GM19452 (cell line): ENCODE data around the gene TBC1D1.
A peak's percentile ranks its signal among the peaks of the same experiment; 100 is the strongest.

Experiments
- ATAC-seq: cut with Tn5 transposase; IDR thresholded peaks from one replicate; pipeline ENCODE4 v1.9.1; 2021; ENCODE audit not compliant: unreplicated experiment

Gene TBC1D1

GRCh38 chr4:38095691-38096090, 204.8 kb downstream of the TBC1D1 start:
- ATAC-seq = no peak

DNA sequence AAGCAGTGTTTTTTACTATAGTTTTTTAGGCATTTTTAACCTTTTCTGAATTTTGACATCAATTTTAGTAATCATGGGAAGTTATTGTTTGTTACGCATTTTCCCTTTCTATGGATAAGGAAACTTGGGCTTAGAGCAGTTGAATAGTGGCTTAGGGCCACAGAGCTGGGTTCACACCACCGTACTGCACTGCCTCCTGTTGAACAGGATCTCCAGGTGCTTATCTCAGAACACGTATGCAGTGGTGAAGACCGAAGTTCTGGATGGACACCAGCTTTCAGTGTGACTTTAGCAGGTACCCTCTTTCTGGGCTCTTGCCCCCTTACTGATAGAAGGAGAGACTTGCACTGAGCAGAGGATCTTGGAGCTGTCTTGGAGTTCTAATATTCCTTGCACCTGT, 206.9 kb downstream of the TBC1D1 start:
- ATAC-seq = no peak

DNA sequence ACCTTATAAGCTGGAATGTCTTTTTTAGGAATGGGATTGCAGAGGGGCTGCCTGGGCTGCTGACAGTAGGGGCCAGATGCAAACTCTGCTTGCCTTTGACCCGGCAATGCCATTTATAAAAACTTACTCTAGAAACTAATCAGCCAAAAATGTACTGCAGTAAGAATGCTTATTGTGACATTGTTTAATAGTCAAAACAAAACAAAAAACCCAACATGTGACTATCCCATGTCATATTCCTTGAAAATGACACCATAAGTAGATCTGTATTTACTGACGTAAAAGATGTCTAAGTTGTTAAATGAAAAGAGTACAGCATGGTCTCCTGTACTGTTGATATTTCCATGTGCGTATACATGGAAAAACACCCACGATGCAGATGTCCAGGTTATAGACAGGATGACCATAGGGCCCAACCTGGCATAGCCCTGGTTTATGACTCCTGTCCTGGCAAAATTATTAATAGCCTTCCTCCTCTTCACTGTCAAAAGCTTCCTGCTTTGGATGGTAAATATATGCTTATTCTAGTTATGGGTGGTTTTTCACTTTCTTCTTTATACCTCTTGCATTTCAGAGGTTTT, 208.2 kb downstream of the TBC1D1 start:
- no peak for ATAC-seq

DNA sequence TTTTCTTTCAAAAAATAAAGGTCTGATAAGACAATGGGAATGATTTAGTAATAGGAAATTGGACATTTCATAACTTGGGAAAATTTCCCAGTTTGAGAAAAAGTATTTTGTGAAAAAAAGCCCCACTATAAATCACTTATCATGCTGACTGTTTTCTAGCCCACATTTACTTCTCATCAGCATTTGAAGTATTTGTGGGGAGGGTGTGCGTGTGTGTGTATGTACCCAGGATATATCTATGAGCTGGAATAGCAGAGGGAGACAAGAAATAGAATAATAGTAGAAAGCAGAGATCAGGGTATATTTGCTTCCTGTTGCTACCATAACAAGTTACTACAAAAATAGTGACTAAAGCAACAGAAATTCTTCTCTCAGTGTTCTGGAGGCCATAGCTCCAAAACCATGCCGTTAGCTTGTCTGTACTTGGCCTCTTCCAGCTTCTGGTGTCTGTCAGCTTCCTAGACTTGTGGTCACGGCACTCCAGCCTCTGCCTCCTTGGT, 209.1 kb downstream of the TBC1D1 start:
- no peak for ATAC-seq

DNA sequence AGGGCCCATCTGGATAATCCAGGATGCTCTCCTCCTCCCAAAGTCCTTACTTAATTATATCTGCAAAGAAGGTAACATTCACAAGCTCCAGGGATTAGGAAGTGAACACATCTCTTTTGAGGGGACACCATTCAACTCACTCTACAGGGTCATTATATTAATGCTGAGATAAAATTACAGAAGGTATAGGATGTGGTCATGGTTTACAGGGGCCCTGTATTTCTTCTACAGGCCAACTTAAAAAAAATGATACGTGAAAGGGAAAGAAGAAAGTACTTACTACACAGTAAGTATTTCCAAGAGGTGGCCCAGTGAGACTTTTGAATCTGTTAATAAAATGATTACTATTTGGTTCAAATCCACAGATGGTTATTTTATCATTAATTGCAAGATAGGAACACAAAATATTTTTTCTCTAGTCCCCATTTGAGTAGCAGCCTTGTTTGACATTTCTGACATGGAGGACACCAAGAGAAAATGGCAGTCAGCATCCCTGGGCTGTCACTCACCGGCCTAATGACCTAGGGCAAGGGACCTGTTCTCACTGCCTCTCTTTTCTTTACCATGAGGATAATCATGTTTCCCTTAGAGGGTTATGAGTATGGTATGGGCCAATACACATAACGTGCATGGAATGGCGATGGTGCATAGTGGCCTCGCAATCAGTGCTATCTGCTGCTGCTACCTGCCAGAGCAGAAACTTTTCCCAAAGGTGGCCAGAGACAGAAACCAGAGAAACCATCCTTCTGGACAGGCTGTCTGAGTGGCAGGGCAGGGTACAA, 209.8 kb downstream of the TBC1D1 start:
- no peak for ATAC-seq

- no peak for ATAC-seq
Observed at GRCh38 chr4:38101563-38101962, 210.7 kb downstream of the TBC1D1 start.

DNA sequence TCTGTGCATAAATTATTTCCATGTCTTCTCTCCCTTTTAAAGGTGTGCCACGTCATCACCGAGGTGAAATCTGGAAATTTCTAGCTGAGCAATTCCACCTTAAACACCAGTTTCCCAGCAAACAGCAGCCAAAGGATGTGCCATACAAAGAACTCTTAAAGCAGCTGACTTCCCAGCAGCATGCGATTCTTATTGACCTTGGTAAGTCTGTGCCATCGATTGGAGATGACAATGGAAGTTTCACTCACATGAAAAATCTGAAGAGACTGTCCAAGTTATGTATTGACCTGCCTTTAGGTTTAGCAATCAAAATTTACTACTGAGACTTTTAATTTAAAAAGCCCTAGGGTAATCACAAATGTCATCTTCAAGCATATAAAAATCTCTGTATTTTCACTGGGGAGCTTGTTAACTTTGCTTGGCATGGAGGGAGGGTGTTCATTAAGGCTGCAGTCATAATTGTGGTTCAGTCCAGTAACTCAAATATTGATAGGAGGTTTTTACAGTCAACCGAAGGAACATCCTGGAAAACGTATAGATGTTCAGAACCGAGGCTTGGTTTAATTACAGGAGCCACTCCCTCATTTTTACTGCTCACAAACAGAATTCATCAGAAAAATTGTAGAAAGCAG, 212.2 kb downstream of the TBC1D1 start:
- ATAC-seq = no peak

GRCh38 chr4:38105475-38106220, 214.8 kb downstream of the TBC1D1 start:
- ATAC-seq = peak; percentile 80

- ATAC-seq = no peak
Observed at GRCh38 chr4:38106311-38106710, 215.4 kb downstream of the TBC1D1 start.

GRCh38 chr4:38106886-38107514, 216.1 kb downstream of the TBC1D1 start:
- no peak for ATAC-seq

- ATAC-seq = no peak
Observed at GRCh38 chr4:38107818-38108217, 216.9 kb downstream of the TBC1D1 start.

- ATAC-seq = no peak
Observed at GRCh38 chr4:38109370-38109769, 218.5 kb downstream of the TBC1D1 start.

- ATAC-seq = no peak
Observed at GRCh38 chr4:38109896-38110295, 219.0 kb downstream of the TBC1D1 start.

GRCh38 chr4:38111024-38111423, 220.1 kb downstream of the TBC1D1 start:
- ATAC-seq = no peak

DNA sequence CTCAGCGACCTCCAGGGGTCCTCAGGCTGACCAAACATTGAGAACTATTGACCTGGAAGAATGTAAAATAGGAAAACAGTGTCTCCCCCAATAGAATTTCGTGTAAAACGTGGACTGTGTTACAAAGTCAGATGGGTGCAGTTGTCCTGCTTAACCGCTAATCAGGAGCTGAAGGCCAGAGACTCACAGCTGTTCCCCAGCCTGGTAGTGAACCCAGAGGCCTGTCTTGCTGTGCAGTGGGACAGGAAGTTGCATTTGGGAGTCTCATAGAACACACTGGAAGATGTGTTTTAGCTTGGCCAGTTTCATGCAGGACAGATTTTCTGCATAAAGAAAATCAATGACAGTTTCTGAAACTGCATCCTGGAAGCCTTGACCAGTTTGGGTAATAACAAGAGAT, 220.8 kb downstream of the TBC1D1 start:
- ATAC-seq = no peak

DNA sequence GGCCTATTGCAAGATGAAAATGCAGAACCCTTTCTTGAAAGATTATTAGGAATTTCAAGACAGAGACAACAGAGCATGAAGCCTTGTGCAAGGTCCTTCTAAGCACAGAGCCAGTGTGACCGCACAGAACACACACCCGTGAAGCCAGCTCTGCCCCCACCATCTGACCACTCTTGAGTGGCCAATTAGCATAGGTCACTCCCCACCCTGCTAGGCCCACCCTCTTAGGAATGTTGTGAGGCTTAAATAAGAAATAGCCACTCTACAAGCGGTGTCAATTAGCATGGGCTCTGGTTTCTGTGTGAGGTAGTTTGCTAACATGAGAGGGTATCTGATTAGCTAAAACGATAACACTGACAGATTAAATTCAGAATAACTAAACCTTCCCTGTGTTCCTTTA, 222.2 kb downstream of the TBC1D1 start:
- ATAC-seq = no peak

GRCh38 chr4:38113551-38113950, 222.7 kb downstream of the TBC1D1 start:
- no peak for ATAC-seq

- no peak for ATAC-seq
Observed at GRCh38 chr4:38114386-38115150, 223.7 kb downstream of the TBC1D1 start.

DNA sequence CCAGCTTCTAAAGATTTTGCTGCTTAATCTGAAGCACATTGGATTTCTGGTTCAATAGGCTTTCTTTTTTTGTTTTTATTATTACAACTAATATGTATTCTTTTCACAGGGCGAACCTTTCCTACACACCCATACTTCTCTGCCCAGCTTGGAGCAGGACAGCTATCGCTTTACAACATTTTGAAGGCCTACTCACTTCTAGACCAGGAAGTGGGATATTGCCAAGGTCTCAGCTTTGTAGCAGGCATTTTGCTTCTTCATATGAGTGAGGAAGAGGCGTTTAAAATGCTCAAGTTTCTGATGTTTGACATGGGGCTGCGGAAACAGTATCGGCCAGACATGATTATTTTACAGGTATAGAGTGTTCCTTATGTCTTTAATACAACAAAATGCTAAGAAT, 224.7 kb downstream of the TBC1D1 start:
- ATAC-seq = no peak

- ATAC-seq = no peak
Observed at GRCh38 chr4:38117591-38117990, 226.7 kb downstream of the TBC1D1 start.
